HEK293 (cell line): ENCODE results near the gene TNFRSF21.

Source experiments
- OVOL3 ChIP-seq: fragments of 450-650 bp; formaldehyde crosslinking; IDR thresholded peaks from 2 replicates; pipeline ENCODE4 v1.5.1; 2016; ENCODE audit warnings: missing biosample characterization, missing genetic modification characterization
- ZBTB1 ChIP-seq: fragments of 450-650 bp; formaldehyde crosslinking; IDR thresholded peaks from 2 replicates; pipeline ENCODE4 v1.5.1; 2016; ENCODE audit warnings: missing biosample characterization, missing genetic modification characterization
- ZNF19 ChIP-seq: fragments of 450-650 bp; formaldehyde crosslinking; IDR thresholded peaks from 2 replicates; pipeline ENCODE4; 2016; ENCODE audit warnings: missing biosample characterization, missing genetic modification characterization, low read depth
- ZNF350 ChIP-seq: fragments of 450-650 bp; formaldehyde crosslinking; IDR thresholded peaks from 2 replicates; pipeline ENCODE4 v1.5.0; 2017; ENCODE audit warnings: missing biosample characterization, mild to moderate bottlenecking, missing genetic modification characterization
- ZNF391 ChIP-seq: fragments of 450-650 bp; formaldehyde crosslinking; IDR thresholded peaks from 2 replicates; pipeline ENCODE4 v1.5.1; 2016; ENCODE audit warnings: low read depth, missing biosample characterization, missing genetic modification characterization, borderline replicate concordance
- ZNF529 ChIP-seq: fragments of 450-650 bp; formaldehyde crosslinking; IDR thresholded peaks from 2 replicates; pipeline ENCODE4 v1.5.1; 2017; ENCODE audit warnings: missing genetic modification characterization, missing biosample characterization; ENCODE audit not compliant: insufficient replicate concordance
- ZNF621 ChIP-seq: fragments of 450-650 bp; formaldehyde crosslinking; IDR thresholded peaks from 2 replicates; pipeline ENCODE4 v1.5.1; 2017; ENCODE audit warnings: missing biosample characterization, missing genetic modification characterization
- ZNF664 ChIP-seq: fragments of 450-650 bp; formaldehyde crosslinking; IDR thresholded peaks from 2 replicates; pipeline ENCODE4 v1.5.1; 2016; ENCODE audit warnings: missing biosample characterization, missing genetic modification characterization
- ZNF843 ChIP-seq: fragments of 450-650 bp; formaldehyde crosslinking; IDR thresholded peaks from 2 replicates; pipeline ENCODE4 v1.5.1; 2016; ENCODE audit warnings: missing biosample characterization, missing genetic modification characterization
- ZXDB ChIP-seq: fragments of 450-650 bp; formaldehyde crosslinking; IDR thresholded peaks from 2 replicates; pipeline ENCODE4 v1.5.1; 2016; ENCODE audit warnings: missing biosample characterization, missing genetic modification characterization
- TF ChIP-seq, protein P1 (sequence below): fragments of 450-650 bp; formaldehyde crosslinking; IDR thresholded peaks from 2 replicates; pipeline ENCODE4 v1.5.1; 2016; ENCODE audit warnings: missing biosample characterization, missing genetic modification characterization
- TF ChIP-seq, protein P2 (sequence below): fragments of 450-650 bp; formaldehyde crosslinking; IDR thresholded peaks from 2 replicates; pipeline ENCODE4 v1.5.1; 2016; ENCODE audit warnings: missing biosample characterization, missing genetic modification characterization
- TF ChIP-seq, protein P3 (sequence below): IDR thresholded peaks from 2 replicates; pipeline ENCODE4 v1.6.1; 2011; ENCODE audit warnings: mild to moderate bottlenecking, low read depth, low read length, borderline replicate concordance
- TF ChIP-seq, protein P4 (sequence below): fragments of 450-650 bp; formaldehyde crosslinking; IDR thresholded peaks from 2 replicates; pipeline ENCODE4 v1.5.1; 2016; ENCODE audit warnings: missing biosample characterization, missing genetic modification characterization

DNA sequence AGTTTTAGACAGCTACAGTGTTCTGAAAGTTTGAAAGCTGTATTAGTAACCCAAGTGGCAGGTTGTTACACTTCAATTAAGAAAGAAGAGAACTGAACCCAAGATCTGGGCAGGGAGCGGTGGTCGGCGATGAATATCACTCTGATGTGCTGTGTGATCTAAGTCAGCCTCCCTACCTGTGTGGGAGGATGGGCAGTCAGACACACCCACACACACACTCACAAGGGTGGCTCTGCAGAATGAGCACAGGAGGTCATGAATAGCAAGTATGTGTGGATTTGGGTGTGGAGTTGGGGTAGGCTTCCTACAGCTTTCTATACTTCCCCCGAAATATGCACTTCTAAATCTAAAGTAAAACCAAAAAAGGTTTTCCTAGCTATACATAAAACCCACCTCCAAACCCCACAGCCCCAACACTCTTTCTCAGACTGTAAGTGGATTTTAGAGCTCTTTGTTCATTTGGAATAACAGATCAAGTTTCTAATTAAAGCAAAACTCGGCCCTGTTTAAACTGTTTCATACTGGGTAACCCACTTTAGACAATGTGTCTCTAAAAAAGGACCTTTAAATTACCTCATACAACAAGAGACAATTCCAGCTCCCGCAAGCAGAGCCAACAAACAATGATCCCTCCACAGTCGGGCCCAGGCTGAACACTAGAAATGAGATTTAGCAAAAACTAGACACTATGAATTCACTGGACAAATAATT is 19.4 kb downstream of the TNFRSF21 start:
- TF ChIP-seq ZNF621 (tag by site-specific recombination) = no peak
- TF ChIP-seq ZNF529 (tag by site-specific recombination) = no peak
- TF ChIP-seq, protein P1, sequence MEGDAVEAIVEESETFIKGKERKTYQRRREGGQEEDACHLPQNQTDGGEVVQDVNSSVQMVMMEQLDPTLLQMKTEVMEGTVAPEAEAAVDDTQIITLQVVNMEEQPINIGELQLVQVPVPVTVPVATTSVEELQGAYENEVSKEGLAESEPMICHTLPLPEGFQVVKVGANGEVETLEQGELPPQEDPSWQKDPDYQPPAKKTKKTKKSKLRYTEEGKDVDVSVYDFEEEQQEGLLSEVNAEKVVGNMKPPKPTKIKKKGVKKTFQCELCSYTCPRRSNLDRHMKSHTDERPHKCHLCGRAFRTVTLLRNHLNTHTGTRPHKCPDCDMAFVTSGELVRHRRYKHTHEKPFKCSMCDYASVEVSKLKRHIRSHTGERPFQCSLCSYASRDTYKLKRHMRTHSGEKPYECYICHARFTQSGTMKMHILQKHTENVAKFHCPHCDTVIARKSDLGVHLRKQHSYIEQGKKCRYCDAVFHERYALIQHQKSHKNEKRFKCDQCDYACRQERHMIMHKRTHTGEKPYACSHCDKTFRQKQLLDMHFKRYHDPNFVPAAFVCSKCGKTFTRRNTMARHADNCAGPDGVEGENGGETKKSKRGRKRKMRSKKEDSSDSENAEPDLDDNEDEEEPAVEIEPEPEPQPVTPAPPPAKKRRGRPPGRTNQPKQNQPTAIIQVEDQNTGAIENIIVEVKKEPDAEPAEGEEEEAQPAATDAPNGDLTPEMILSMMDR (tag by site-specific recombination) = no peak
- TF ChIP-seq, protein P2, sequence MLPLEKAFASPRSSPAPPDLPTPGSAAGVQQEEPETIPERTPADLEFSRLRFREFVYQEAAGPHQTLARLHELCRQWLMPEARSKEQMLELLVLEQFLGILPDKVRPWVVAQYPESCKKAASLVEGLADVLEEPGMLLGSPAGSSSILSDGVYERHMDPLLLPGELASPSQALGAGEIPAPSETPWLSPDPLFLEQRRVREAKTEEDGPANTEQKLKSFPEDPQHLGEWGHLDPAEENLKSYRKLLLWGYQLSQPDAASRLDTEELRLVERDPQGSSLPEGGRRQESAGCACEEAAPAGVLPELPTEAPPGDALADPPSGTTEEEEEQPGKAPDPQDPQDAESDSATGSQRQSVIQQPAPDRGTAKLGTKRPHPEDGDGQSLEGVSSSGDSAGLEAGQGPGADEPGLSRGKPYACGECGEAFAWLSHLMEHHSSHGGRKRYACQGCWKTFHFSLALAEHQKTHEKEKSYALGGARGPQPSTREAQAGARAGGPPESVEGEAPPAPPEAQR (tag by site-specific recombination) = no peak
- TF ChIP-seq ZNF391 (tag by site-specific recombination) = no peak
- TF ChIP-seq ZBTB1 (tag by site-specific recombination) = no peak
- TF ChIP-seq ZNF350 (tag by site-specific recombination) = no peak
- no peak for TF ChIP-seq ZNF19
- no peak for TF ChIP-seq ZNF843 (tag by site-specific recombination)
- TF ChIP-seq, protein P3, sequence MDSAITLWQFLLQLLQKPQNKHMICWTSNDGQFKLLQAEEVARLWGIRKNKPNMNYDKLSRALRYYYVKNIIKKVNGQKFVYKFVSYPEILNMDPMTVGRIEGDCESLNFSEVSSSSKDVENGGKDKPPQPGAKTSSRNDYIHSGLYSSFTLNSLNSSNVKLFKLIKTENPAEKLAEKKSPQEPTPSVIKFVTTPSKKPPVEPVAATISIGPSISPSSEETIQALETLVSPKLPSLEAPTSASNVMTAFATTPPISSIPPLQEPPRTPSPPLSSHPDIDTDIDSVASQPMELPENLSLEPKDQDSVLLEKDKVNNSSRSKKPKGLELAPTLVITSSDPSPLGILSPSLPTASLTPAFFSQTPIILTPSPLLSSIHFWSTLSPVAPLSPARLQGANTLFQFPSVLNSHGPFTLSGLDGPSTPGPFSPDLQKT = no peak
- TF ChIP-seq ZXDB (tag by site-specific recombination) = no peak
- TF ChIP-seq OVOL3 = no peak
- TF ChIP-seq, protein P4, sequence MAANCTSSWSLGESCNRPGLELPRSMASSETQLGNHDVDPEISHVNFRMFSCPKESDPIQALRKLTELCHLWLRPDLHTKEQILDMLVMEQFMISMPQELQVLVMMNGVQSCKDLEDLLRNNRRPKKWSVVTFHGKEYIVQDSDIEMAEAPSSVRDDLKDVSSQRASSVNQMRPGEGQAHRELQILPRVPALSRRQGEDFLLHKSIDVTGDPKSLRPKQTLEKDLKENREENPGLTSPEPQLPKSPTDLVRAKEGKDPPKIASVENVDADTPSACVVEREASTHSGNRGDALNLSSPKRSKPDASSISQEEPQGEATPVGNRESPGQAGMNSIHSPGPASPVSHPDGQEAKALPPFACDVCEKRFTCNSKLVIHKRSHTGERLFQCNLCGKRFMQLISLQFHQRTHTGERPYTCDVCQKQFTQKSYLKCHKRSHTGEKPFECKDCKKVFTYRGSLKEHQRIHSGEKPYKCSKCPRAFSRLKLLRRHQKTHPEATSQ (tag by site-specific recombination) = no peak
- TF ChIP-seq ZNF664 (tag by site-specific recombination) = no peak
